HepG2 (cell line): ENCODE results near the gene FAM43A. TPM values are rescaled to one million over a fixed set of nuclear protein-coding genes. Genes with fewer than 3 reads are reported as not detected.

ENCODE experiments used
- AHDC1 ChIP-seq: sonication (generic); formaldehyde crosslinking; IDR thresholded peaks from 2 replicates; pipeline ENCODE4 v1.5.1; 2020; ENCODE audit warnings: mild to moderate bottlenecking, missing genetic modification reagents, borderline replicate concordance
- BHLHE40 ChIP-seq: IDR thresholded peaks from 2 replicates; pipeline ENCODE4 v1.6.1; 2011; ENCODE audit warnings: low read length, improper control_type of control experiment
- CHD4 ChIP-seq: fragments of 200-600 bp; sonication (generic); IDR thresholded peaks from 2 replicates; pipeline ENCODE4 v1.7.0; 2017; ENCODE audit warnings: mild to moderate bottlenecking, low read length, borderline replicate concordance
- HIVEP1 ChIP-seq: sonication (generic); formaldehyde crosslinking; IDR thresholded peaks from 2 replicates; pipeline ENCODE4 v1.4.0; 2020; ENCODE audit warnings: mild to moderate bottlenecking, missing genetic modification reagents
- MAF1 ChIP-seq: sonication (generic); formaldehyde crosslinking; IDR thresholded peaks from 2 replicates; pipeline ENCODE4 v1.5.0; 2020; ENCODE audit warnings: missing genetic modification reagents, borderline replicate concordance
- NFIC ChIP-seq: IDR thresholded peaks from 2 replicates; pipeline ENCODE4 v1.6.1; 2012; ENCODE audit warnings: mild to moderate bottlenecking, low read length, inconsistent platforms
- POLR2A ChIP-seq, 2 experiments: IDR thresholded peaks; 2 replicates each; pipeline ENCODE4 v1.6.1; 2011; ENCODE audit warnings: low read depth in 2 of 2, low read length in 2 of 2, mild to moderate bottlenecking in 1 of 2, moderate library complexity in 1 of 2; ENCODE audit not compliant: insufficient read depth in 1 of 2
- ZBTB34 ChIP-seq: sonication (generic); formaldehyde crosslinking; IDR thresholded peaks from 2 replicates; pipeline ENCODE4 v1.8.0; 2022; ENCODE audit warnings: mild to moderate bottlenecking, missing genetic modification reagents
- ZBTB39 ChIP-seq: sonication (generic); formaldehyde crosslinking; IDR thresholded peaks from 2 replicates; pipeline ENCODE4 v1.5.0; 2020; ENCODE audit warnings: missing genetic modification reagents
- ZNF34 ChIP-seq: sonication (generic); formaldehyde crosslinking; IDR thresholded peaks from 2 replicates; pipeline ENCODE4 v1.4.0; 2020; ENCODE audit warnings: mild to moderate bottlenecking, missing genetic modification reagents, borderline replicate concordance
- ZNF407 ChIP-seq: sonication (generic); formaldehyde crosslinking; IDR thresholded peaks from one replicate; pipeline ENCODE4 v1.5.1; 2020; ENCODE audit warnings: mild to moderate bottlenecking, missing genetic modification reagents; ENCODE audit errors: not compliant biosample characterization
- ZNF768 ChIP-seq: sonication (generic); formaldehyde crosslinking; IDR thresholded peaks from 2 replicates; pipeline ENCODE4 v1.4.0; 2020; ENCODE audit warnings: missing genetic modification reagents
- polyA plus RNA-seq, 8 experiments: library from polyadenylated mRNA; depleted of rRNA in 3 of 8; stranded (reverse) in 7 of 8; unstranded in 1 of 8; fragments of >200 nt; fragmentation: Illumina TruSeq in 4 of 8; extraction: Trizol in 4 of 8; gene quantifications; 2 replicates each; pipeline versions ENCODE4 v1.2.1 to v1.2.3, GENCODE V29; 2011 to 2016; ENCODE audit warnings: low read depth in 4 of 8, missing spikeins in 1 of 8, mixed read lengths in 1 of 8; ENCODE audit not compliant: insufficient read depth in 1 of 8
- total RNA-seq, 5 experiments: library from RNA; depleted of rRNA; stranded (reverse); fragments of >200 nt; fragmentation: Illumina TruSeq; extraction: Trizol; gene quantifications; 2 replicates each; pipeline ENCODE4 v1.2.3, GENCODE V29; 2016; ENCODE audit warnings: low read depth in 1 of 5

The FAM43A gene
- total and polyA plus RNA-seq, 2 of the 13 experiments (the other 11 are each of a cell fraction or from before 2014, with no cell fraction given), result 0.91 to 1.8 TPM

GRCh38 chr3:194682694-194683310 is 2.9 kb upstream of the FAM43A start (continued):
- TF ChIP-seq ZNF407 (no peak), ZNF34 (CRISPR knock-in tag) (no peak), POLR2A (IDR thresholded peaks at IDR 0.05; ENCODE audit: insufficient read depth in 1 of 2, low read depth in 2 of 2, low read length in 2 of 2) (no peak), ZBTB39 (CRISPR knock-in tag) (no peak), ZBTB34 (0 out of 2 replicates have a peak, but pooled peaks have one; percentile 50), AHDC1 (no peak), NFIC (no peak), ZNF768 (CRISPR knock-in tag) (no peak), CHD4 (no peak), MAF1 (CRISPR knock-in tag) (no peak), HIVEP1 (no peak), BHLHE40 (no peak)
